ENCODE data around the gene CBX1. TPM values are rescaled to one million over a fixed set of nuclear protein-coding genes. Genes with fewer than 3 reads are reported as not detected.

The CBX1 gene
- total RNA-seq, 2 experiments from 2014 or later, result 5.5 to 6.6 TPM

GRCh38 chr17:48038687-48039086 lies 62.6 kb downstream of the CBX1 start:
- no peaks in the 10 kb centered on the region for H3K36me3 Mint-ChIP-seq (ENCODE audit: low read depth)
- no peak for DNase-seq
- H3K4me1 ChIP-seq (ENCODE audit: insufficient read depth, low read length), result peaks cover 15% of the 10 kb centered on the region
- H3K4me3 ChIP-seq (ENCODE audit: low read length), result no peak overlapping the region
- H3K27me3 Mint-ChIP-seq, result peaks cover 41% of the 10 kb centered on the region
- intact Hi-C loops (cut with DNase I, micrococcal nuclease), result no loop called here
- CTCF ChIA-PET, result no interaction called here
- POLR2A ChIA-PET, result interaction anchor here (1.1 kb wide), 1 partner anchor 9 kb away, joined by 3 read pairs; no protein-coding TSS in a partner anchor
- H3K27me3 ChIP-seq (ENCODE audit: control insufficient read depth in 1 of 2, insufficient read depth in 2 of 2, low read length in 2 of 2), result peaks cover 17 to 21% of the 10 kb centered on the region in 2 experiments
- H3K4me3 Mint-ChIP-seq, result peak overlapping the region; percentile 97
- no peaks in the 10 kb centered on the region for H3K9me3 ChIP-seq (ENCODE audit: control insufficient read depth in 1 of 2, insufficient read depth in 1 of 2, low read length in 2 of 2)
- no peak overlapping the region for H3K27ac ChIP-seq (ENCODE audit: low read depth in 1 of 2, low read length in 2 of 2)
- H3K36me3 ChIP-seq (ENCODE audit: insufficient read depth, low read length), result no peaks in the 10 kb centered on the region
- no peaks in the 10 kb centered on the region for H3K9me3 Mint-ChIP-seq
- TF ChIP-seq CTCF (IDR thresholded peaks at IDR 0.05), result no peak
- H3K4me1 Mint-ChIP-seq (ENCODE audit: low read depth), result peaks cover 9% of the 10 kb centered on the region
- ATAC-seq (ENCODE audit: poor library complexity), result no peak
- H3K27ac Mint-ChIP-seq, result no peak overlapping the region

- no peaks in the 10 kb centered on the region for H3K36me3 ChIP-seq (ENCODE audit: insufficient read depth, low read length)
- Mint-ChIP-seq H3K9me3 (no peaks in the 10 kb centered on the region), H3K4me1 (ENCODE audit: low read depth) (peaks cover 9% of the 10 kb centered on the region), H3K36me3 (ENCODE audit: low read depth) (no peaks in the 10 kb centered on the region), H3K27ac (no peak overlapping the region), H3K27me3 (peaks cover 49% of the 10 kb centered on the region), H3K4me3 (peak overlapping the region; percentile 97)
- intact Hi-C loops (cut with DNase I, micrococcal nuclease), result loop anchor here in 1 of 2 experiments (1.0 kb wide), 1 partner anchor 36 kb away; no protein-coding TSS in a partner anchor
- ChIA-PET POLR2A (interaction anchor here (1.4 kb wide), 1 partner anchor 9 kb away, joined by 5 read pairs; no protein-coding TSS in a partner anchor), CTCF (interaction anchor here (2.7 kb wide), 2 partner anchors 11 to 30 kb away, joined by 8 to 13 read pairs; no protein-coding TSS in a partner anchor)
- H3K27ac ChIP-seq (ENCODE audit: low read depth in 1 of 2, low read length in 2 of 2), result no peak overlapping the region
- TF ChIP-seq CTCF (IDR thresholded peaks at IDR 0.05), result no peak
- DNase-seq, result peak in 1 of 14 experiments; percentile 24
- no peaks in the 10 kb centered on the region for H3K9me3 ChIP-seq (ENCODE audit: control insufficient read depth in 1 of 2, insufficient read depth in 1 of 2, low read length in 2 of 2)
- peaks cover 15% of the 10 kb centered on the region for H3K4me1 ChIP-seq (ENCODE audit: insufficient read depth, low read length)
- H3K4me3 ChIP-seq (ENCODE audit: low read length), result peak overlapping the region; percentile 25
- H3K27me3 ChIP-seq (ENCODE audit: control insufficient read depth in 1 of 2, insufficient read depth in 2 of 2, low read length in 2 of 2), result peaks cover 17 to 26% of the 10 kb centered on the region in 2 experiments
- ATAC-seq (ENCODE audit: poor library complexity), result no peak
Observed at GRCh38 chr17:48037838-48038323, 63.4 kb downstream of the CBX1 start.

DNA sequence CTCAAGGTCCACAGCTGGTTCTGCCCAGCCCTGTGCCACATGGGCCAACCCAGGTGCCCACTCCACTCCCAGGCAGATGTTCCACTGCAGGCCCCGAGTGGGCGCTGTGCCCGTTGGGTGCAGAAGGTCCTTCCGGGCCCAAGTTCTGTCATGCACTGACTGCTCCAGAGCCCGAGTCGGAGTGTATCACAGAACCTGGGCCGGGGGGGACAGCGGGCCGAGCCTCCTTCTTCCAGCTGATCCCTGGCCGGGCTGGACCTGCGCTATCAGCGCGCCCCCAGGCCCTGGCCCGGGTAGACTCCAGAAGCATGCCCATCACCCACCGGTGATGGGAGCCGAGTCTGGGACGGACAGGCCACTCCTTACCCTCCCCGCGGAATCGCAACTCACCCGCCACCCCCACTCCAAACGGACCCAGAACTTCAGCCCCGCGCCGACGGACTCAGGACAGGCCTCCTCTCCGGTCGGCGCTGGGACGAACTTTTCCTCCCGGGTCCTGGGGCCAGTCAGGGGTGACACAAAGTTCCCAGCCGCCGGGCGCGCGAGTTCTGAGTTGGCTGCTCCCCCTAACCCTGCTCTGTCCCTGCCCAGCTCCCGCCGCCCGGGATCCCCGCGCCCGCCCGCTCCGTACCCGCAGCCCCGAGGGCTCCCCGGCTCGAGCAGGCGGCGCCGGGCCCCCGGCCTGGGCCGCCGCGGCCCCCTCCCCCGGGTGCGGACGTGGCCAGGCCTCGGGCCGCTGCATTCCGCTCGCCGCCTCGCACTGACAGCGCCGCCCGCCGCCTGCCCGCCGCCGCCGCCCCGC lies 64.0 kb downstream of the CBX1 start, which contains the start of gene COPZ2:
Gene COPZ2 (minus strand): TSS at position 762 of the 802 bp plus-strand sequence. CDS start 20 bp downstream, at position 742.
- ATAC-seq (ENCODE audit: poor library complexity), result peak; percentile 100
- peak; percentile 46 to 84 (median 61) for DNase-seq
- peak within 1 kb of the TSS; percentile 76 for H3K4me3 ChIP-seq (ENCODE audit: low read length)
- H3K27ac Mint-ChIP-seq, result no peak within 1 kb of the TSS
- no peaks in the 10 kb centered on the region for H3K36me3 Mint-ChIP-seq (ENCODE audit: low read depth)
- H3K4me1 Mint-ChIP-seq (ENCODE audit: low read depth), result peaks cover 9% of the 10 kb centered on the region
- intact Hi-C loops (cut with DNase I, micrococcal nuclease), result loop anchor here in 1 of 2 experiments (1.0 kb wide), 1 partner anchor 37 kb away; no protein-coding TSS in a partner anchor
- CTCF ChIA-PET, result interaction anchor here (0.8 to 2.8 kb wide), 6 partner anchors 10 to 65 kb away, joined by 3 to 23 read pairs (median 8); partner anchors contain the start of genes CDK5RAP3 and NFE2L1
- H3K9me3 ChIP-seq (ENCODE audit: control insufficient read depth in 1 of 2, insufficient read depth in 1 of 2, low read length in 2 of 2), result no peaks in the 10 kb centered on the region
- no peak within 1 kb of the TSS for H3K27ac ChIP-seq (ENCODE audit: low read depth in 1 of 2, low read length in 2 of 2)
- POLR2A ChIA-PET, result interaction anchor here (0.7 to 1.7 kb wide), 4 partner anchors 10 to 46 kb away, joined by 3 to 7 read pairs (median 4); partner anchors contain the start of gene NFE2L1
- no peaks in the 10 kb centered on the region for H3K9me3 Mint-ChIP-seq
- H3K4me1 ChIP-seq (ENCODE audit: insufficient read depth, low read length), result peaks cover 15% of the 10 kb centered on the region
- peak within 1 kb of the TSS; percentile 97 for H3K4me3 Mint-ChIP-seq
- peaks cover 17 to 26% of the 10 kb centered on the region in 2 experiments for H3K27me3 ChIP-seq (ENCODE audit: control insufficient read depth in 1 of 2, insufficient read depth in 2 of 2, low read length in 2 of 2)
- peak; percentile 72 for TF ChIP-seq CTCF (IDR thresholded peaks at IDR 0.05)
- peaks cover 56% of the 10 kb centered on the region for H3K27me3 Mint-ChIP-seq
- no peaks in the 10 kb centered on the region for H3K36me3 ChIP-seq (ENCODE audit: insufficient read depth, low read length)
